ENCODE results near the gene FOXL3. TPM values are rescaled to one million over a fixed set of nuclear protein-coding genes. Genes with fewer than 3 reads are reported as not detected.

FOXL3 gene
- total RNA-seq, 1 experiment from 2014 or later = not detected

DNA sequence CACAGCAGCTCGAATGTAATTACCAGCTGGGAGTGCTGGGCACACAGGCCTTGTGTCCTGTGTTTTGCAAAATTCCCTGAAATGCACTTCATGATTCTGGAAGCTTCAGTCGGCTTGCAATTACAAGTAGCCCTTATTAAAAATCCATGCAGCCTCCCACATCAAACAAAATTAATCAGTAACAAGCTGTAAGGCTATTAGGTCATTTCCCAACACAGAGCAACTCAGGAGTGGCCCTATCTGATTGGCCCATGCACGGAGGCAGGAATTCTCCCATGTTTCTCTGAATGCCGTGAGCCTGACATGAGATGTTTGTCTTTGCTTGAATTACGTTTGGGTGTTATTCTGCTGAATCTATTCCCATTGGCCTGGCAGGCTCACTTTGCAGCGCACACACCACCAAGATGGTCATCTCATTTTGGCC lies 36.9 kb downstream of the FOXL3 start:
- no peaks in the 10 kb centered on the region for H3K79me2 ChIP-seq (ENCODE audit: insufficient read depth, low read length)
- TF ChIP-seq, protein P1, sequence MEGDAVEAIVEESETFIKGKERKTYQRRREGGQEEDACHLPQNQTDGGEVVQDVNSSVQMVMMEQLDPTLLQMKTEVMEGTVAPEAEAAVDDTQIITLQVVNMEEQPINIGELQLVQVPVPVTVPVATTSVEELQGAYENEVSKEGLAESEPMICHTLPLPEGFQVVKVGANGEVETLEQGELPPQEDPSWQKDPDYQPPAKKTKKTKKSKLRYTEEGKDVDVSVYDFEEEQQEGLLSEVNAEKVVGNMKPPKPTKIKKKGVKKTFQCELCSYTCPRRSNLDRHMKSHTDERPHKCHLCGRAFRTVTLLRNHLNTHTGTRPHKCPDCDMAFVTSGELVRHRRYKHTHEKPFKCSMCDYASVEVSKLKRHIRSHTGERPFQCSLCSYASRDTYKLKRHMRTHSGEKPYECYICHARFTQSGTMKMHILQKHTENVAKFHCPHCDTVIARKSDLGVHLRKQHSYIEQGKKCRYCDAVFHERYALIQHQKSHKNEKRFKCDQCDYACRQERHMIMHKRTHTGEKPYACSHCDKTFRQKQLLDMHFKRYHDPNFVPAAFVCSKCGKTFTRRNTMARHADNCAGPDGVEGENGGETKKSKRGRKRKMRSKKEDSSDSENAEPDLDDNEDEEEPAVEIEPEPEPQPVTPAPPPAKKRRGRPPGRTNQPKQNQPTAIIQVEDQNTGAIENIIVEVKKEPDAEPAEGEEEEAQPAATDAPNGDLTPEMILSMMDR (IDR thresholded peaks at IDR 0.05 in 2 of 3, conservative IDR thresholded peaks at IDR 0.05 in 1 of 3; ENCODE audit: borderline replicate concordance in 1 of 3, insufficient read depth in 1 of 3, low read depth in 2 of 3, low read length in 2 of 3) = no peak
- TF ChIP-seq TCF7L2 (IDR thresholded peaks at IDR 0.05; ENCODE audit: borderline replicate concordance, extremely low read depth, insufficient read depth, insufficient read length) (no peak), JUND (IDR thresholded peaks at IDR 0.05) (no peak), SP1 (IDR thresholded peaks at IDR 0.05; ENCODE audit: low read depth) (no peak), EGR1 (IDR thresholded peaks at IDR 0.05; ENCODE audit: low read depth) (no peak), FOSL1 (IDR thresholded peaks at IDR 0.05; ENCODE audit: low read depth) (no peak), ELF1 (IDR thresholded peaks at IDR 0.05; ENCODE audit: borderline replicate concordance, low read depth) (no peak), RAD21 (IDR thresholded peaks at IDR 0.05; ENCODE audit: low read depth) (no peak), POLR2AphosphoS5 (IDR thresholded peaks at IDR 0.05; ENCODE audit: low read depth, low read length) (no peak), EZH2 (IDR thresholded peaks at IDR 0.05) (no peak)
- TF ChIP-seq, protein P2, sequence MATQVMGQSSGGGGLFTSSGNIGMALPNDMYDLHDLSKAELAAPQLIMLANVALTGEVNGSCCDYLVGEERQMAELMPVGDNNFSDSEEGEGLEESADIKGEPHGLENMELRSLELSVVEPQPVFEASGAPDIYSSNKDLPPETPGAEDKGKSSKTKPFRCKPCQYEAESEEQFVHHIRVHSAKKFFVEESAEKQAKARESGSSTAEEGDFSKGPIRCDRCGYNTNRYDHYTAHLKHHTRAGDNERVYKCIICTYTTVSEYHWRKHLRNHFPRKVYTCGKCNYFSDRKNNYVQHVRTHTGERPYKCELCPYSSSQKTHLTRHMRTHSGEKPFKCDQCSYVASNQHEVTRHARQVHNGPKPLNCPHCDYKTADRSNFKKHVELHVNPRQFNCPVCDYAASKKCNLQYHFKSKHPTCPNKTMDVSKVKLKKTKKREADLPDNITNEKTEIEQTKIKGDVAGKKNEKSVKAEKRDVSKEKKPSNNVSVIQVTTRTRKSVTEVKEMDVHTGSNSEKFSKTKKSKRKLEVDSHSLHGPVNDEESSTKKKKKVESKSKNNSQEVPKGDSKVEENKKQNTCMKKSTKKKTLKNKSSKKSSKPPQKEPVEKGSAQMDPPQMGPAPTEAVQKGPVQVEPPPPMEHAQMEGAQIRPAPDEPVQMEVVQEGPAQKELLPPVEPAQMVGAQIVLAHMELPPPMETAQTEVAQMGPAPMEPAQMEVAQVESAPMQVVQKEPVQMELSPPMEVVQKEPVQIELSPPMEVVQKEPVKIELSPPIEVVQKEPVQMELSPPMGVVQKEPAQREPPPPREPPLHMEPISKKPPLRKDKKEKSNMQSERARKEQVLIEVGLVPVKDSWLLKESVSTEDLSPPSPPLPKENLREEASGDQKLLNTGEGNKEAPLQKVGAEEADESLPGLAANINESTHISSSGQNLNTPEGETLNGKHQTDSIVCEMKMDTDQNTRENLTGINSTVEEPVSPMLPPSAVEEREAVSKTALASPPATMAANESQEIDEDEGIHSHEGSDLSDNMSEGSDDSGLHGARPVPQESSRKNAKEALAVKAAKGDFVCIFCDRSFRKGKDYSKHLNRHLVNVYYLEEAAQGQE (IDR thresholded peaks at IDR 0.05; ENCODE audit: low read depth) = no peak
- TF ChIP-seq, protein P3, sequence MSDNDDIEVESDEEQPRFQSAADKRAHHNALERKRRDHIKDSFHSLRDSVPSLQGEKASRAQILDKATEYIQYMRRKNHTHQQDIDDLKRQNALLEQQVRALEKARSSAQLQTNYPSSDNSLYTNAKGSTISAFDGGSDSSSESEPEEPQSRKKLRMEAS (IDR thresholded peaks at IDR 0.05) = no peak
- H3K27me3 ChIP-seq (ENCODE audit: insufficient read depth, low read length) = no peaks in the 10 kb centered on the region; the same call in 1 of the 2 replicates

More for the DNA sequence above, 36.9 kb downstream of the FOXL3 start:
- RAD21 ChIA-PET (ENCODE audit: low non-redundant PET in 1 of 2, low total read pairs in 2 of 2, uncharacterized antibody in 2 of 2, unreplicated experiment in 2 of 2) = no interaction called here
- no peaks in the 10 kb centered on the region for H3K9me2 ChIP-seq (ENCODE audit: insufficient read depth)
- H3K9me3 ChIP-seq (ENCODE audit: control insufficient read depth in 1 of 2, insufficient read depth in 1 of 2, low read depth in 1 of 2, low read length in 2 of 2) = no peaks in the 10 kb centered on the region
- BruUV-seq (replicated peaks) = no TSS peak
- no peak overlapping the region for H3K4me3 ChIP-seq (replicated peaks in 1 of 2; ENCODE audit: low read depth in 1 of 2, low read length in 2 of 2)
- no peaks in the 10 kb centered on the region for H4K20me1 ChIP-seq (ENCODE audit: insufficient read depth)
- H2AFZ ChIP-seq (ENCODE audit: low read depth, low read length, poor library complexity, severe bottlenecking) = no peak overlapping the region
- no peak overlapping the region for H3K4me2 ChIP-seq (ENCODE audit: low read length)
- H3K36me3 ChIP-seq (ENCODE audit: control insufficient read depth in 1 of 2, insufficient read depth in 2 of 2, low read length in 2 of 2) = no peaks in the 10 kb centered on the region
- no peak overlapping the region for H3K27ac ChIP-seq (ENCODE audit: low read depth, low read length)
- DNase-seq (ENCODE audit: low read depth, low spot score) = no peak
- ATAC-seq = no peak
- no peak overlapping the region for H3K9ac ChIP-seq (ENCODE audit: low read length)
- CTCF ChIA-PET = interaction anchor here (1.2 to 2.1 kb wide), 2 partner anchors 310 to 440 kb away, joined by 3 to 5 read pairs; no protein-coding TSS in a partner anchor
- intact Hi-C loops (cut with micrococcal nuclease) = loop anchor here (10.0 kb wide), 1 partner anchor 188 kb away; the partner anchor contains the start of gene PDGFA
- POLR2A ChIA-PET = no interaction called here
- no peaks in the 10 kb centered on the region for H3K4me1 ChIP-seq (ENCODE audit: control insufficient read depth in 1 of 2, insufficient read depth in 2 of 2, low read length in 2 of 2)
